CD4-positive, alpha-beta T cell treated with Interleukin-15 for 1 hour (primary cell): ENCODE results near the gene ITGA4.
"Not testable (repeated sequence)": the region's sequence is repeated elsewhere in the genome, so short reads cannot be mapped to it uniquely, and the experiment has no call there.

Source experiments
- DNase-seq: peaks from one replicate; pipeline ENCODE4 v3.0.0-alpha.2; 2020

ITGA4 gene

GRCh38 chr2:181457121-181457740, at the start of gene ITGA4:
ITGA4 (plus strand) TSS chr2:181457386; CDS start chr2:181457655, 269 bp downstream.
- peak; percentile 90 for DNase-seq

- DNase-seq, result no peak
These were observed 48.3 kb upstream of the ITGA4 start for GRCh38 chr2:181408861-181409260.

- peak; percentile 83 for DNase-seq
These were observed 45.9 kb upstream of the ITGA4 start for GRCh38 chr2:181411105-181411849.

GRCh38 chr2:181419129-181419855, 37.9 kb upstream of the ITGA4 start:
- DNase-seq, result no peak

GRCh38 chr2:181420259-181421130, 36.7 kb upstream of the ITGA4 start:
- no peak for DNase-seq

GRCh38 chr2:181421131-181421458, 36.1 kb upstream of the ITGA4 start:
- no peak for DNase-seq

DNA sequence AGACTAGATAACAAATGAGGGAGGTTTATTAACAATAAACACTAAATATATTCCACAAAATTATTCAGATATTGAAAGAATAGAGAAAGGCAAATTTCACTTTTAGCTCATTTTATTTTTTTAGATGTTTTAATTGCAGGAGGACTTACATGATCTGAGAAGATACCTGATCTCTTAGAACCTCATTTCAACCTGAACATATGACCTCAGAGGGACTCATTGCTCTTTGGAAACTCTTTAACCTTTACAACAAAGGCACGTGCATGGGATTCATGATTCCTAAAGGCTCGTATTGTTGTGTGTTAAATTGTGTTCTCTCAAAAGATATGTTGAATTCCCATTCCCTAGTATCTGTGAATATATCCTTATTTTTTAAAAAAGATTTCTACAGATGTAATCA, 35.7 kb upstream of the ITGA4 start:
- no peak for DNase-seq

- no peak for DNase-seq
These were observed 30.5 kb upstream of the ITGA4 start for GRCh38 chr2:181426672-181427071.

GRCh38 chr2:181430406-181431118, 26.6 kb upstream of the ITGA4 start:
- no peak for DNase-seq

GRCh38 chr2:181431674-181432073, 25.5 kb upstream of the ITGA4 start:
- no peak for DNase-seq

DNA sequence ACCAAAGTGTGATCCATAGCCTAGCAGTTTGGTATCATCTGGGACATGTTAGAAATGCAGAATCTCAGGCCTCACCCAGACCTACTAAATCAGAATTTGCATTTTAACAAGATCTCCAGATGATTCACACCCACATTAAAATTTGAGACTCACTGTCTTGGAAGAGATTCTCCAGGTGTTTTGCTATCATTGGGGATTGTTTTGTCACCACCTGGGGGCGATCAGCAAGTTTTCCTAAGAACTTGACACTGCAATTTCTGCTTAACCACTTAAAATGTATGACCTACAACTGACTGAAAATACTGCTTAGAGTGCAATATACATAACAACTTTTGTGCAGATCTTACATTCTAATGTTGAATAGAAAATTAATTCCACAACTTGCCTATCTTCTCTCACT, 18.9 kb upstream of the ITGA4 start:
- DNase-seq, result peak; percentile 37

- DNase-seq, result no peak
These were observed 16.8 kb upstream of the ITGA4 start for GRCh38 chr2:181440344-181440743.

DNA sequence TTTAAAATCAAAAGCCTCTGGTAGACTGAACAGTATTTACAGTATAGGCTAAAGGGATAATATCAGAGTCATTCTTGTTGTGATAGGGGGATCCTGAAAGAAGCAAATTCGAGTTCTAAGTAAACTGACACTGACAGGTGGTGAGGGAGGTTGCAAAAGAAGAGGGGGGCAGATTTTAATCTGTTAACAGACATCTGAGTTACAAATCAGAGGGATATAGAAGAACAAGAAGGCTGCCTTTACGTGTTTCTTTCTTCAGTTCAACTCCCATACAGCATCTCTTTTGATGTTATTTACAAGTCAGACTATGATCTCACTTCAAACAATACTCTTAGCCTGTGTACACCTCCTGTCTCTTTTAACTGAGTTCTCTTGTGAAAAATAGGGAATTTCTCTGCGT, 16.3 kb upstream of the ITGA4 start:
- DNase-seq, result no peak

GRCh38 chr2:181441670-181442069, 15.5 kb upstream of the ITGA4 start:
- no peak for DNase-seq

DNA sequence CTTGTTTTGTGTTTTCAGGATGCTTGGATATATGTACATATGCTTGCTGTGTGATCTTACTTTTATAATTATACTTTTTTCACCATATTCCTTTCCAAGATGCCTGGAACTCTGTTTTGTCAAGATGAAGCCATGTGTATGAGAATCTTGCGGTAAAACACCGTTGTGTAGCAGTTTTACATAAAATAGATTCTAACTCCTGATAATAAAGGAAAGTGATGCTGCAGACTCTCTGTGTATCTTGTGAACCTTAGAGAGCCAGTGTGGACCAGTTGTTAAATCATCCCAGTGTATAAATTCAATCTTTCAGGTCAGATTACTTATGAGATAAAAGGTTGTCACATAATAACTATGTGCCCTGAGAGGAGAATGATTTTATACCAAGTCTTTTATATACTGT, 12.5 kb upstream of the ITGA4 start:
- DNase-seq, result no peak

GRCh38 chr2:181446985-181447384, 10.2 kb upstream of the ITGA4 start:
- no peak for DNase-seq

DNA sequence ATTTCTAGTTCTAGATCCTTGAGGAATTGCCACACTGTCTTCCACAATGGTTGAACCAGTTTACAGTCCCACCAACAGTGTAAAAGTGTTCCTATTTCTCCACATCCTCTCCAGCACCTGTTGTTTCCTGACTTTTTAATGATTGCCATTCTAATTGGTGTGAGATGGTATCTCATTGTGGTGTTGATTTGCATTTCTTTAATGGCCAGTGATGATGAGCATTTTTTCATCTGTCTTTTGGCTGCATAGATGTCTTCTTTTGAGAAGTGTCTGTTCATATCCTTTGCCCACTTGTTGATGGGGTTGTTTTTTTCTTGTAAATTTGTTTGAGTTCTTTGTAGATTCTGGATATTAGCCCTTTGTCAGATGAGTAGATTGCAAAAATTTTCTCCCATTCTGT, 7.9 kb upstream of the ITGA4 start:
- DNase-seq, result not testable (repeated sequence)

- DNase-seq, result no peak
These were observed 2.3 kb upstream of the ITGA4 start for GRCh38 chr2:181454686-181455450.

- peak; percentile 91 for DNase-seq
These were observed 496 bp upstream of the ITGA4 start for GRCh38 chr2:181456660-181457120.

DNA sequence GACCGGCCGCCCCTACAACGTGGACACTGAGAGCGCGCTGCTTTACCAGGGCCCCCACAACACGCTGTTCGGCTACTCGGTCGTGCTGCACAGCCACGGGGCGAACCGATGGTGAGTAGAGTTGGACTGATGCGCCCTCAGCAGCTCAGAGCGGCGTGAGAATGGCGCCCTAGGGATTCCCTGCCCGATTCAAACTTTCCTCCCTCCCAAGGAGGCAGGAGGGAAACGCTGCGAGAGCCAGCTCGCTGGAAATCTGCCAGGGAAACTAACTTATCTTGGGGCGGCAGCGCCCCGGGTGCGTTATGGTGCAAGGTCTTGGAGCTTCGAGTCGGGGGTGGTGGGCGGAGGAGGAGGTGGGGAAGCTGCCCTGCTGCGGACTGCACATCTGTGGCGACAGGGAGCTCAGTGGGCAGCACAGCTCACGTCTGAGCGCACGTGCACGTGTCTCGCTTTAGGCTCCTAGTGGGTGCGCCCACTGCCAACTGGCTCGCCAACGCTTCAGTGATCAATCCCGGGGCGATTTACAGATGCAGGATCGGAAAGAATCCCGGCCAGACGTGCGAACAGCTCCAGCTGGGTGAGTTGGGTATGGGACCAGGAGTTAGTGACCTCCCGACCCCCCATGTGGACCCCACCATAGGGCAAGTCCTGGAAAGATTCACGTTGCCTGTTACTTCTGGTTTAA, 697 bp downstream of the ITGA4 start:
- peak; percentile 72 for DNase-seq

GRCh38 chr2:181458871-181459270, 1.7 kb downstream of the ITGA4 start:
- no peak for DNase-seq
